Thyroid gland (tissue), 4 donors: ENCODE measurements around the gene ESYT3. TPM values are rescaled to one million over a fixed set of nuclear protein-coding genes. Genes with fewer than 3 reads are reported as not detected.

Experiments used
- DNase-seq, 2 donors: peaks; one replicate each; pipeline ENCODE4 v3.0.0-alpha.2; 2019
- H3K27ac ChIP-seq, 3 donors: fragments of 200-600 bp; sonication (generic); 1 replicate in 2 of 3; 2 replicates in 1 of 3; pipeline ENCODE4 v1.5.1; 2016 to 2019; ENCODE audit warnings: mild to moderate bottlenecking in 1 of 3, moderate library complexity in 1 of 3
- H3K27me3 ChIP-seq: fragments of 200-600 bp; sonication (generic); one replicate; pipeline ENCODE4 v1.5.1; 2019
- H3K36me3 ChIP-seq, 2 donors: fragments of 200-600 bp; sonication (generic); one replicate each; pipeline ENCODE4 v1.5.1; 2016 to 2019
- H3K4me1 ChIP-seq, 2 donors: fragments of 200-600 bp; sonication (generic); one replicate each; pipeline ENCODE4 v1.5.1; 2017 to 2019
- H3K4me3 ChIP-seq, 3 donors: fragments of 200-600 bp; sonication (generic); replicated peaks in 1 of 3; 1 replicate in 2 of 3; 2 replicates in 1 of 3; pipeline ENCODE4 v1.5.1; 2016; ENCODE audit warnings: mild to moderate bottlenecking in 1 of 3
- H3K9me3 ChIP-seq: fragments of 200-600 bp; sonication (generic); one replicate; pipeline ENCODE4 v1.5.1; 2017
- CTCF ChIP-seq, 6 experiments: fragments of 200-600 bp in 3 of 6; fragments of 450-650 bp in 3 of 6; sonication (generic) in 3 of 6; IDR thresholded peaks; one replicate each; pipeline ENCODE4 v1.5.1; 2016 to 2019; ENCODE audit warnings: antibody characterized with exemption in 6 of 6, mild to moderate bottlenecking in 2 of 6, inconsistent platforms in 1 of 6, moderate library complexity in 1 of 6
- POLR2A ChIP-seq, 2 donors: fragments of 450-650 bp; IDR thresholded peaks; one replicate each; pipeline ENCODE4 v1.6.1; 2017; ENCODE audit warnings: antibody characterized with exemption in 2 of 2, mild to moderate bottlenecking in 2 of 2, moderate library complexity in 1 of 2
- WGBS, 2 donors: methylation state at CpG; one replicate each; pipeline ENCODE4 v1.1.5; 2017; 5-methylcytosine and 5-hydroxymethylcytosine counted together
- intact Hi-C: fragments of 100-400 bp; cut with DNase I; formaldehyde crosslinking; loops from one replicate; pipeline ENCODE4 v1.15.1; 2023
- total RNA-seq, 4 donors: library from RNA; depleted of rRNA; stranded (reverse); fragments of >200 nt; gene quantifications; one replicate each; pipeline ENCODE4 v1.2.3, GENCODE V29; 2016

ESYT3 gene
- total RNA-seq, 4 donors from 2014 or later = 19.9 to 82.8 (median 22.7) TPM

- no peaks in the 10 kb centered on the region for H3K36me3 ChIP-seq
- WGBS, 2 donors = 59 to 63% methylated on average over 15 to 16 of the region's 16 CpGs
- peak overlapping the region in 1 of 3 donors; percentile 25 for H3K27ac ChIP-seq
- H3K9me3 ChIP-seq = no peaks in the 10 kb centered on the region
- no peak for DNase-seq
- no peak for TF ChIP-seq CTCF (IDR thresholded peaks at IDR 0.05)
- no peak for TF ChIP-seq POLR2A (IDR thresholded peaks at IDR 0.05)
- H3K4me1 ChIP-seq = peaks cover 5 to 6% of the 10 kb centered on the region in 2 donors
- peak overlapping the region in 1 of 3 donors; percentile 42 for H3K4me3 ChIP-seq
- intact Hi-C loops = no loop called here
- no peaks in the 10 kb centered on the region for H3K27me3 ChIP-seq
Measured at GRCh38 chr3:138433892-138434275, 532 bp upstream of the ESYT3 start.

DNA sequence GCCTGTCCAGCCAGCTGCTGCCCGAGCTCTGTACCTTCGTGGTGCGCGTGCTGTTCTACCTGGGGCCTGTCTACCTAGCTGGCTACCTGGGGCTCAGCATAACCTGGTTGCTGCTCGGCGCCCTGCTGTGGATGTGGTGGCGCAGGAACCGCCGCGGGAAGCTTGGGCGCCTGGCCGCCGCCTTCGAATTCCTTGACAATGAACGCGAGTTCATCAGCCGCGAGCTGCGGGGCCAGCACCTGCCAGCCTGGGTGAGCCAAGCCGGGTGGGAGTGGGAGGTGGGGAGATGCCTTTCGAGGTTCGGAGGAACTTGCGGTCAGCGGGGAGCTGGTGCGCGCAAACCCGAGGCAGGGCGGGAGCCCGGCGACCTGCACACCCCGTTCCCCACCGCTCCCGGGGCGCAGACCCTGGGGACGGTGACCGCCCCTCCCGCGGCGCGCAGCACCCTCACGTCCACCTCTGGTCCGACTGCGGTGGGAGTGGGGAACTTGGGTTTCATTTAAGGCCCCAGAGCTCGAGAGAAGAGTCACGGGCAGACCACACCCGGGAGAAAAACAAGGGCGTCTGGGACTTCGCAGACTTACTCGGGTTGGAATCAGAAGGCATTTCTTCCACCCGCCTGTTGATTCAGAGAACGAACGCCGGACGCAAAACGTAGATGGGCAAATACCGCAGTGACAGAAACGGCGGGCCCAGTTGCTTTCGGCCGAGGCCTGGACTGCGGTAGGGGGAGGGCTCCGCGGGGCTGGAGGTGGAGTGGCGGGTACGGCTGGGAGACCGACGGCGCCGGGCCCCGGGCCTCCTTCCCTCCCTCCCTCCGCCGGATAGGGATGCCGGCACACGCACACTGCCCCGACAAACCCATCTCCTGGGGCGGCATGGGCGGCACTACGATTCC lies 708 bp downstream of the ESYT3 start:
- Histone ChIP-seq H3K27ac (peak overlapping the region in 1 of 3 donors; percentile 25), H3K36me3 (no peaks in the 10 kb centered on the region), H3K4me1 (peaks cover 10 to 12% of the 10 kb centered on the region in 2 donors), H3K9me3 (no peaks in the 10 kb centered on the region), H3K27me3 (no peaks in the 10 kb centered on the region), H3K4me3 (peak overlapping the region; percentile 29 to 65 (median 42))
- intact Hi-C loops = no loop called here
- peak; percentile 59 to 61 for DNase-seq
- 5% methylated on average over 31 to 50 of the region's 78 CpGs for WGBS, 2 donors
- TF ChIP-seq CTCF (IDR thresholded peaks at IDR 0.05) (no peak), POLR2A (IDR thresholded peaks at IDR 0.05) (peak in 1 of 2 donors; percentile 15)

GRCh38 chr3:138435840-138436239 lies 1.4 kb downstream of the ESYT3 start:
- peaks cover 14 to 18% of the 10 kb centered on the region in 2 donors for H3K4me1 ChIP-seq
- H3K9me3 ChIP-seq = no peaks in the 10 kb centered on the region
- WGBS, 2 donors = 48 to 57% methylated on average over 8 of the region's 8 CpGs
- no peak for TF ChIP-seq CTCF (IDR thresholded peaks at IDR 0.05)
- no peak for TF ChIP-seq POLR2A (IDR thresholded peaks at IDR 0.05)
- DNase-seq = no peak
- no peaks in the 10 kb centered on the region for H3K36me3 ChIP-seq
- no peaks in the 10 kb centered on the region for H3K27me3 ChIP-seq
- H3K27ac ChIP-seq = peak overlapping the region in 1 of 3 donors; percentile 18
- peak overlapping the region in 1 of 3 donors; percentile 42 for H3K4me3 ChIP-seq
- intact Hi-C loops = no loop called here

- Histone ChIP-seq H3K9me3 (no peaks in the 10 kb centered on the region), H3K4me3 (no peak overlapping the region), H3K36me3 (no peaks in the 10 kb centered on the region), H3K4me1 (peaks cover 16 to 30% of the 10 kb centered on the region in 2 donors), H3K27me3 (no peaks in the 10 kb centered on the region), H3K27ac (no peak overlapping the region)
- TF ChIP-seq POLR2A (IDR thresholded peaks at IDR 0.05) (no peak), CTCF (IDR thresholded peaks at IDR 0.05) (no peak)
- no peak for DNase-seq
- intact Hi-C loops = no loop called here
- WGBS, 2 donors = 92 to 97% methylated on average over 6 of the region's 6 CpGs
Measured at GRCh38 chr3:138437281-138437680, 2.9 kb downstream of the ESYT3 start.

- WGBS, 2 donors = 77 to 79% methylated on average over 10 to 11 of the region's 11 CpGs
- no peaks in the 10 kb centered on the region for H3K27me3 ChIP-seq
- intact Hi-C loops = no loop called here
- no peak for DNase-seq
- no peak overlapping the region for H3K27ac ChIP-seq
- H3K4me3 ChIP-seq = no peak overlapping the region
- H3K4me1 ChIP-seq = peaks cover 23 to 41% of the 10 kb centered on the region in 2 donors
- no peaks in the 10 kb centered on the region for H3K36me3 ChIP-seq
- no peaks in the 10 kb centered on the region for H3K9me3 ChIP-seq
- TF ChIP-seq CTCF (IDR thresholded peaks at IDR 0.05) (no peak), POLR2A (IDR thresholded peaks at IDR 0.05) (no peak)
Measured at GRCh38 chr3:138438896-138439295, 4.5 kb downstream of the ESYT3 start.
